ENCODE results near the gene RNF167. TPM values are rescaled to one million over a fixed set of nuclear protein-coding genes. Genes with fewer than 3 reads are reported as not detected.
"Not testable (repeated sequence)": the region's sequence is repeated elsewhere in the genome, so short reads cannot be mapped to it uniquely, and the experiment has no call there.

RNF167 gene
- polyA plus RNA-seq, 1 donor (not counting 4 experiments of a cell fraction or from before 2014, with no cell fraction given): 101 TPM

DNA sequence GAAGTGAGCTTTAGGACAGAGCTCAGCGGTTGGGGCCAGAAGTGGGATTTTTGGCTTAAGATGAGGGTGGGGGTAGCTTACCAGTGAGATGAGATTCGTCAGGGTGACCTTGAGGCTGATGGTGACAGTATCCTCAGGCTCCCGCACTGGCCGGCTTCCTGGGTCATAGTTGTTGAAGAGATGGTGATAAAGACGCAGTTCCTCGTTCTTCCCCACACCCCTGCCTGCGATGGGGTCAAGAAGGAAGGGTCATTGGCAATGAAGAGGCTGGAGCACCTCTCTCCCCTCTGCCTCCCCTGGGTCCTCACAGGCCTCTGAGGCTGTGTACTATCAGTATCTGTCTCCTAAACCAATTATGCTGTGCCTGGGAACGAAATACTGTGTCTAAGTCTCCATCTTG is 37.5 kb upstream of the RNF167 start:
- Histone ChIP-seq H3K4me2 (ENCODE audit: control insufficient read depth, extremely low read depth, insufficient read depth, low read depth, low read length) (no peak overlapping the region), H3K9me1 (ENCODE audit: control insufficient read depth, extremely low read depth, insufficient read depth, low read length) (no peaks in the 10 kb centered on the region), H3K79me2 (ENCODE audit: control insufficient read depth, insufficient read depth, low read length) (no peaks in the 10 kb centered on the region), H3K27ac (ENCODE audit: control insufficient read depth, insufficient read depth, low read length) (no peak overlapping the region), H3K36me3 (ENCODE audit: control insufficient read depth in 2 of 2, extremely low read depth in 1 of 2, insufficient read depth in 2 of 2, low read length in 2 of 2) (peaks cover 0 to 4% of the 10 kb centered on the region in 2 experiments), H4K20me1 (ENCODE audit: control insufficient read depth, extremely low read depth, insufficient read depth, low read length) (peaks cover 5% of the 10 kb centered on the region), H3K27me3 (ENCODE audit: control insufficient read depth, extremely low read depth, insufficient read depth, low read length) (no peaks in the 10 kb centered on the region), H3K9ac (ENCODE audit: control insufficient read depth, extremely low read depth, insufficient read depth, low read length) (no peak overlapping the region), H2AFZ (ENCODE audit: control insufficient read depth, low read length) (no peak overlapping the region), H3K9me3 (ENCODE audit: control insufficient read depth, low read depth, low read length) (no peaks in the 10 kb centered on the region), H3K4me3 (ENCODE audit: control insufficient read depth in 2 of 3, extremely low read depth in 1 of 3, insufficient read depth in 2 of 3, low read depth in 1 of 3, low read length in 3 of 3) (no peak overlapping the region), H3K4me1 (ENCODE audit: control insufficient read depth, extremely low read depth, insufficient read depth, low read length) (peaks cover 16% of the 10 kb centered on the region)
- no peak for FAIRE-seq
- dilution Hi-C loops (cut with MboI; ENCODE audit: extremely low pct_ligation_motif_present, low sequenced_read_pairs): no loop called here
- TF ChIP-seq, protein P1, sequence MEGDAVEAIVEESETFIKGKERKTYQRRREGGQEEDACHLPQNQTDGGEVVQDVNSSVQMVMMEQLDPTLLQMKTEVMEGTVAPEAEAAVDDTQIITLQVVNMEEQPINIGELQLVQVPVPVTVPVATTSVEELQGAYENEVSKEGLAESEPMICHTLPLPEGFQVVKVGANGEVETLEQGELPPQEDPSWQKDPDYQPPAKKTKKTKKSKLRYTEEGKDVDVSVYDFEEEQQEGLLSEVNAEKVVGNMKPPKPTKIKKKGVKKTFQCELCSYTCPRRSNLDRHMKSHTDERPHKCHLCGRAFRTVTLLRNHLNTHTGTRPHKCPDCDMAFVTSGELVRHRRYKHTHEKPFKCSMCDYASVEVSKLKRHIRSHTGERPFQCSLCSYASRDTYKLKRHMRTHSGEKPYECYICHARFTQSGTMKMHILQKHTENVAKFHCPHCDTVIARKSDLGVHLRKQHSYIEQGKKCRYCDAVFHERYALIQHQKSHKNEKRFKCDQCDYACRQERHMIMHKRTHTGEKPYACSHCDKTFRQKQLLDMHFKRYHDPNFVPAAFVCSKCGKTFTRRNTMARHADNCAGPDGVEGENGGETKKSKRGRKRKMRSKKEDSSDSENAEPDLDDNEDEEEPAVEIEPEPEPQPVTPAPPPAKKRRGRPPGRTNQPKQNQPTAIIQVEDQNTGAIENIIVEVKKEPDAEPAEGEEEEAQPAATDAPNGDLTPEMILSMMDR (optimal IDR thresholded peaks at IDR 0.05 in 1 of 3, IDR thresholded peaks at IDR 0.05 in 1 of 3, conservative IDR thresholded peaks at IDR 0.05 in 1 of 3; ENCODE audit: extremely low read depth in 1 of 3, insufficient read depth in 2 of 3, low read length in 3 of 3): no peak
- no peak for TF ChIP-seq EZH2 (IDR thresholded peaks at IDR 0.05; ENCODE audit: low read length)
- DNase-seq (ENCODE audit: low read depth, low spot score): no peak

DNA sequence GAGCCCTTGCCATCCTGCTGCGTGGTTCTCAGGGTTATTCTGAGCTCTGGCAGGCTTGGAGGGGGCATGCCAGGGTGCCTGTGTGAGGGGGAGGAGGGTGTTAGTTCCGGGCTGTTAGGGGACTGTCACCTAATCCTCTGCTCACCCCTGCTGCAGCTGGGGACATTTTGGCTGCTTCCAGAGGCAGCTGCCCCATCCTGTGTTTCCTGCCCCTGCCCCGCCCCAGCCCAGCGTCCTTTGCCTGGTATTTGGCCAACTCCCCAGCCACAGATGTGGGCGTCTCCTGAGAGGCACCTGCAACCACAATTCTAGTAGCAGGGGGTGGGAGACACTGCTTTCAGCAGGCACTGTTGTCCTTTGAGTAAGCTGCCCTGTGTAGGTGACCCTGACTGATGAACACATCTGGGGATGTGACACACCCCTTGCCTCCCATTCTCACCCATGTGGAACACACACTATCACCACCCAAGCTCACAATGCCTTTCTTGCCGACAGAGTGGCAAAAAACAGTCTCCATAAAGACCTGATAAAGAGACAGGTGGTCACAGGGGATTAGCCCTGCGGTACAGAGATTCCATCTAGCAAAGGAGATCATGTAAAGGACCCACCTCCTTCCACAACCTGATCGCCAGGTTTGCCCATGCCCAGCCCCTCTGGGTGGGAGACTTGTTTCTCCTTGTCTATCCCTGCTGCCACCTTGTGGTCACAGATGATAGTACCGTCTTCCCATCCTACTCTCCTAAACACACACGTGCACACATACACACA is 36.8 kb upstream of the RNF167 start, which contains the start of gene CHRNE:
Gene CHRNE, minus strand, starts transcription at position 48 of the 768 bp plus-strand sequence. Its CDS starts 35 bp downstream, at position 13.
- Histone ChIP-seq H4K20me1 (ENCODE audit: control insufficient read depth, extremely low read depth, insufficient read depth, low read length) (peaks cover 5% of the 10 kb centered on the region), H3K4me1 (ENCODE audit: control insufficient read depth, extremely low read depth, insufficient read depth, low read length) (peaks cover 20% of the 10 kb centered on the region), H3K4me3 (ENCODE audit: control insufficient read depth in 2 of 3, extremely low read depth in 1 of 3, insufficient read depth in 2 of 3, low read depth in 1 of 3, low read length in 3 of 3) (peak within 1 kb of the TSS in 1 of 3 experiments; percentile 26), H3K9me3 (ENCODE audit: control insufficient read depth, low read depth, low read length) (no peaks in the 10 kb centered on the region), H3K27ac (ENCODE audit: control insufficient read depth, insufficient read depth, low read length) (peak within 1 kb of the TSS; percentile 26), H3K36me3 (ENCODE audit: control insufficient read depth in 2 of 2, extremely low read depth in 1 of 2, insufficient read depth in 2 of 2, low read length in 2 of 2) (peaks cover 0 to 4% of the 10 kb centered on the region in 2 experiments), H3K4me2 (ENCODE audit: control insufficient read depth, extremely low read depth, insufficient read depth, low read depth, low read length) (peak within 1 kb of the TSS; percentile 90), H3K79me2 (ENCODE audit: control insufficient read depth, insufficient read depth, low read length) (no peaks in the 10 kb centered on the region), H2AFZ (ENCODE audit: control insufficient read depth, low read length) (no peak within 1 kb of the TSS), H3K9me1 (ENCODE audit: control insufficient read depth, extremely low read depth, insufficient read depth, low read length) (no peaks in the 10 kb centered on the region), H3K9ac (ENCODE audit: control insufficient read depth, extremely low read depth, insufficient read depth, low read length) (peak within 1 kb of the TSS; percentile 33), H3K27me3 (ENCODE audit: control insufficient read depth, extremely low read depth, insufficient read depth, low read length) (no peaks in the 10 kb centered on the region)
- dilution Hi-C loops (cut with MboI; ENCODE audit: extremely low pct_ligation_motif_present, low sequenced_read_pairs): no loop called here
- TF ChIP-seq, protein P1 (optimal IDR thresholded peaks at IDR 0.05 in 1 of 3, IDR thresholded peaks at IDR 0.05 in 1 of 3, conservative IDR thresholded peaks at IDR 0.05 in 1 of 3; ENCODE audit: extremely low read depth in 1 of 3, insufficient read depth in 2 of 3, low read length in 3 of 3): peak; percentile 79 to 92 (median 87)
- TF ChIP-seq EZH2 (IDR thresholded peaks at IDR 0.05; ENCODE audit: low read length): no peak
- FAIRE-seq (peak; percentile 92), DNase-seq (ENCODE audit: low read depth, low spot score) (peak; percentile 74)

DNA sequence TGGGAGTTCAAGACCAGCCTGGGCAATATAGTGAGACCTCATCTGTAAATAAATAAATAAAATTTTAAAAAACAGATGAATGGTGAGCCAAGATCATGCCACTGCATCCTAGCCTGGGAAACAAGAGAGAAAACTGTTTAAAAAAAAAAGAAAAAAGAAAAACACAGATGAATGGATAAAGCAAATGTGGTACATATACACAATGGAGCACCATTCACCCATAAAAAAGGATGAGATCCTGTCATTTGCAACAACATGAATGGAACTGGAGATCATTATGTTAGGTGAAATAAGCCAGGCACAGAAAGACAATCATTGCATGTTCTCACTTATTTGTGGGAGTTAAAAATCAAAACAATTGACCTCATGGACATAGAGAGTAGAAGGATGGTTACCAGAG is 33.4 kb upstream of the RNF167 start:
- H3K27me3 ChIP-seq (ENCODE audit: control insufficient read depth, extremely low read depth, insufficient read depth, low read length); H3K79me2 ChIP-seq (ENCODE audit: control insufficient read depth, insufficient read depth, low read length); H3K9me1 ChIP-seq (ENCODE audit: control insufficient read depth, extremely low read depth, insufficient read depth, low read length); H3K4me3 ChIP-seq (ENCODE audit: control insufficient read depth in 2 of 3, extremely low read depth in 1 of 3, insufficient read depth in 2 of 3, low read depth in 1 of 3, low read length in 3 of 3); DNase-seq (ENCODE audit: low read depth, low spot score); H3K9ac ChIP-seq (ENCODE audit: control insufficient read depth, extremely low read depth, insufficient read depth, low read length); H3K4me2 ChIP-seq (ENCODE audit: control insufficient read depth, extremely low read depth, insufficient read depth, low read depth, low read length); H3K9me3 ChIP-seq (ENCODE audit: control insufficient read depth, low read depth, low read length); dilution Hi-C loops (cut with MboI; ENCODE audit: extremely low pct_ligation_motif_present, low sequenced_read_pairs); H3K36me3 ChIP-seq (ENCODE audit: control insufficient read depth in 2 of 2, extremely low read depth in 1 of 2, insufficient read depth in 2 of 2, low read length in 2 of 2); FAIRE-seq; H2AFZ ChIP-seq (ENCODE audit: control insufficient read depth, low read length); H4K20me1 ChIP-seq (ENCODE audit: control insufficient read depth, extremely low read depth, insufficient read depth, low read length); H3K27ac ChIP-seq (ENCODE audit: control insufficient read depth, insufficient read depth, low read length): not testable (repeated sequence)
- H3K4me1 ChIP-seq (ENCODE audit: control insufficient read depth, extremely low read depth, insufficient read depth, low read length): peaks cover 32% of the 10 kb centered on the region

Measured in keratinocyte (primary cell).